Transverse colon (tissue), 4 donors: ENCODE measurements around the gene ABL1.

ENCODE experiments used
- POLR2AphosphoS5 ChIP-seq, 3 donors: sonication (generic); formaldehyde crosslinking; IDR thresholded peaks; one replicate each; pipeline ENCODE4 v1.6.1; 2016; ENCODE audit warnings: antibody characterized with exemption in 3 of 3
- TF ChIP-seq, protein P1 (sequence below), 5 experiments: fragments of 200-600 bp in 3 of 5; fragments of 450-650 bp in 2 of 5; sonication (generic) in 3 of 5; IDR thresholded peaks; 1 replicate in 2 of 5; 2 replicates in 3 of 5; pipeline ENCODE4 v1.5.1; 2016 to 2017; ENCODE audit warnings: antibody characterized with exemption in 5 of 5, inconsistent platforms in 3 of 5, mild to moderate bottlenecking in 2 of 5, moderate library complexity in 1 of 5

DNA sequence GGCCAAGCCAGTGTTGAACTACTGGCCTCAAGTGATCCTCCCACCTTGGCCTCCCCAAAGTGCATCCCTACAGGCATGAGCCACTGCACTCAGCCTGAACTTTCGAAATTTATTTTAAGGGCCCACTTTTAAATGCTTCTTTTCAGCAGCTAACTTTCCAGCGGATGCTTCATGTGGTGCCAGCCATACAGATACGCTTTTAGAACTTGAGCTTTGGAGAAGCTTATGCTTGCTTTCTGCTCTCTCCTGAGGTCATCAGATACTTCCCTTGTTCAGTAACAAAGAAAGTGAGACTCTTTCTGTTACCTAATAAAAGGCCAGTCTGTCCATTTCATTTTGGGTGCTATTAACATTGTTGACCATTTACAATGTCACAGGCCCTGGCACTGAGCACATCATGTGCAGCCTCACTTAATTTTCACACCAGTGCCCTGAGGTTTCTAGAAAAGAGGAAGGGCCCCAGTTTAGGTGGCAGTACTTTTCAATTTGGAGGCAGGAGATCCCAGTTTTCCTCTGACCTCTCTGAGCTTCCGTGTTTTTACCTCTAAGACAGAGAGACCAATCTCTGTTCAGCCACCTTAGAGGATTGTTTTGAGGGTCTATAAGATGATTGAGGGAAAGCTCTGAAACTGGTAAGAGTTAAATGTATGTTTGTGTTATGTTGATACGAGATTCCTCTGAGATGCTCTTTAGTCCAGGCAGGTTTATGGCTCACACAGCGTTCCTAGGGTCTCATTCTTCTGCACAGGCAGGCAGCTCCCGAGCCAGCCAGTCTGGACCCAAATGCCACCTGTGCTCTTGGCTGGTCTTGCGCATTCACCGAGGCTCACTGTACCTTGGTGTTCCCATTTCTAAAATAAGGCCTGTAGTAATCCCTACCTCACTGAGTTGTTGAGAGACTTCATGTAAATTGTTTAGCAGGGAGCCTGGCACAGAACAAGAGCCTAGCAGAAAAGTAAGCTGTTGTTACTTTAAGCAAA lies 4.4 kb downstream of the ABL1 start:
- TF ChIP-seq, protein P1, sequence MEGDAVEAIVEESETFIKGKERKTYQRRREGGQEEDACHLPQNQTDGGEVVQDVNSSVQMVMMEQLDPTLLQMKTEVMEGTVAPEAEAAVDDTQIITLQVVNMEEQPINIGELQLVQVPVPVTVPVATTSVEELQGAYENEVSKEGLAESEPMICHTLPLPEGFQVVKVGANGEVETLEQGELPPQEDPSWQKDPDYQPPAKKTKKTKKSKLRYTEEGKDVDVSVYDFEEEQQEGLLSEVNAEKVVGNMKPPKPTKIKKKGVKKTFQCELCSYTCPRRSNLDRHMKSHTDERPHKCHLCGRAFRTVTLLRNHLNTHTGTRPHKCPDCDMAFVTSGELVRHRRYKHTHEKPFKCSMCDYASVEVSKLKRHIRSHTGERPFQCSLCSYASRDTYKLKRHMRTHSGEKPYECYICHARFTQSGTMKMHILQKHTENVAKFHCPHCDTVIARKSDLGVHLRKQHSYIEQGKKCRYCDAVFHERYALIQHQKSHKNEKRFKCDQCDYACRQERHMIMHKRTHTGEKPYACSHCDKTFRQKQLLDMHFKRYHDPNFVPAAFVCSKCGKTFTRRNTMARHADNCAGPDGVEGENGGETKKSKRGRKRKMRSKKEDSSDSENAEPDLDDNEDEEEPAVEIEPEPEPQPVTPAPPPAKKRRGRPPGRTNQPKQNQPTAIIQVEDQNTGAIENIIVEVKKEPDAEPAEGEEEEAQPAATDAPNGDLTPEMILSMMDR (IDR thresholded peaks at IDR 0.05) = no peak
- TF ChIP-seq POLR2AphosphoS5 (IDR thresholded peaks at IDR 0.05) = no peak
